HG03045 (cell line): ENCODE data around the gene BLID.

Experiments used
- ATAC-seq: cut with Tn5 transposase; IDR thresholded peaks from one replicate; pipeline ENCODE4 v1.9.1; 2021; ENCODE audit warnings: mild to moderate bottlenecking, moderate library complexity; ENCODE audit not compliant: unreplicated experiment

Gene BLID, protein sequence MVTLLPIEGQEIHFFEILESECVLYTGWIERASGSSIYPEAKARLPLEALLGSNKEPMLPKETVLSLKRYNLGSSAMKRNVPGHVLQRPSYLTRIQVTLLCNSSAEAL

DNA sequence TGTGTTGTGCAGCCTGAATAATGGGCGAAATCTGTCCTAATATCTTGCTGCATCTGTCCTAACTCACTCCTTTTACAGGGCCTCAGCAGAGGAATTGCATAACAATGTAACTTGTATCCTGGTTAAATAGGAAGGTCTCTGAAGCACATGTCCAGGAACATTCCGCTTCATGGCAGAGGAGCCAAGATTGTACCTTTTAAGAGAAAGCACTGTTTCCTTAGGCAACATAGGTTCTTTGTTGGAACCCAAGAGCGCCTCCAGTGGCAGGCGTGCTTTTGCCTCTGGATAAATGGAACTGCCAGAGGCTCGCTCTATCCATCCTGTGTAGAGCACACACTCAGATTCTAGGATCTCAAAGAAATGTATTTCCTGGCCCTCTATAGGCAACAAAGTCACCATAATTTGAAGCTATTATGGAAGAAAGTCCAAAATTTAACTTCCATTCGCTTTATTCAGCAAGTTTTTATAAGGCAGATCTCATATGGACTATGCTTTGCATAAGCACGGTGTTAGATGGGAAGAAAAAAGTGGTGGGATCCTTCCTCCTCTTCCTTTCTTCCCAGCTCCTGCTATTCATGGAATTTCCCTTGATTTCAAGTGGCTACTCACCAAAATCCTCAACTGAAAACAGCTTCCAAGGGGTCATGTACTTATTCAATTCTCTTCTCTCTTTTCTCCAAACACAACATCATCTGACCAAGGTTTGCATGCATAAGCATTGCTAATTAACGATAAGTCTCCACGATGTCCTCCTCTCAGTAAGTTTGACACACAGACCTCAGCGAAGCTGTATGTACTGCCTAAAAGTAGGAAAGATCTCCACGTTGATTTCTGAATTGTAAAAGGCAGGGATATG is at the start of gene BLID:
Gene BLID, minus strand, starts transcription at position 692 of the 856 bp plus-strand sequence. Its CDS starts 293 bp downstream, at position 399.
- ATAC-seq, result no peak

DNA sequence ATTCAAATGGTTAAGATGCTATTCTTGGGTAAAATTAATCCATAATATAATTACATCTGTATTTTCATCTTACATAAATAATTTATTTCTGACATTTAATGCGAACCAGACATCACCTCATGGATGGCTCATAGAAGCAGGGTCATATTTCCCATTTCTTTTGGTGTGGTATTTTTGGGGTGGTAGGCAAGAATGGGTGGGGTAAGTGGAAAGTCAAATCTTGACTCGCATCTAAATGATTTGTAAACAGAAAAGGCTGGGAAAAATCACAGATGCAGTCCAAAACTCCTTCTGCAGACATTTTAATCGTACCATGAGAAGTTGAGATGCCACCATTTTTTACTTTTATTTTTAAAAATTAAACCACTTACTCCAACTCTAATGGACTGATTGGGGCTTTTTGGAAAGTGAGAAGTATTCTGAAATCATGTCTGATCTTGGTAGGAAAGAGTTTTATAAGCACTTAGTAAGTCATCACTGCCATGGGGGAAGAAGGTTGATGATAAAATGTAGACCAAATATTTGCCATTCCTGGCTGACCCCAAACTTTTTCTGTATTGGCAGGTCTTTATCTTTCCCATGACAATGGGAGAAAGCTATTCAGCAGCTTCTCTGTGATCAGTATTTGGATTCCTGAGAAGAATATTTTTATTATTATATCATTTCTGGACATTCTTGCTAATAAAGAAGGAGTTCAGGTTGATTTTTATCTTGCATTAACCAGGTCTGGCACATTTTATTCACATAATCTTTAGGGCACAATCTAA is 47.2 kb upstream of the BLID start:
- no peak for ATAC-seq

DNA sequence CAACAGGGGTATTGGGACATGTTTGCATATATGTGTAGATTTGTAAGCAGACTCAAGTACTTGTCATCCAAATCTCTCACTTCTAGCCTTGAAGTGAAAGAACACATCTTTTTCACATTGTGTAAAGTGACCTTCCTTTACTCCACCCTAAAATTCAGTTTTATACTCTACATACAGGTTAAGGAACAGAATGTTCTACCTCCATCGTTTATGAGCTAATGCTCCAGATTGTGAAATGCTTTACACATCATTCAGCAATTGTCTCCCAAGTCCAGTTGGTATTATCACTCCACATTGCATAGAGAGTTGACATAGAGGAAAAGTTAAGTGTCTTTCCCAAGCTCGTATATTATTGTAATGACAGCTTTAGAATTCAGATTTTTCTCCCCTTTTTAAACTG is 46.1 kb upstream of the BLID start:
- no peak for ATAC-seq

DNA sequence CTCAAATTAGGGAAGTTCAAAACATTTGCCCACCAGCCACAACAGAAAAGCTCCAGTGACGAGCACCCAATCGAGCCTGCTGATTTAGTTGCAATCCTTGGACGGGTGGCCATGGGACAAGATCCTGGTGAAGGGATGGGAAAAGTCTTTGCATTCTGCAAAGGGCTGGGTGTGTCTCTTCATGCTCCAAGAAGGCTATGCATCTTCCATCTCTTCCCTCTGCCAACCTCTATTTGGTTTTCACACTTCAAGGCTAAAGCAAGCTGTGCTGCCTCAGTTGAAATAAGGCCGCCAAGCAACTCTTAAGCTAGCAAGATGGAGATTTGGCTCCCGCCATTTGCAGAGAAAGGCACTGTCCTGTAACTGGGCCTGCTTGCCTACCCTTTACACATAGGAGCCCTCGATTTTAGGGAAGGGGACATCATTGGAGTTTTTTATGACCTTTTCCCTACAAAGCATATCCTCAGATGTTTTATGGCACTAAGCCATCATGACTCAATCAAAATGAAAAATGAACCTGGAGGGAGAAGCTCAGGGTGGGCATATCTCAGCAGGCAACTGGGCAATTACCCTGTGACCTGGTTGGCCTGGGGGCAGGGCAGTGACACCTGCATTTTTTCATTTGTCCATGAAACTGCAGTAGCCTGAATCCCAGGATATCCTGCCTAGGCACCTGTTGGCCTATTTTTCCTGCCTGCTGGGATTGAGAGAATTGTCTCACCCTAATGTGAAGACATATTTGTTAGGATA is 45.0 kb upstream of the BLID start:
- ATAC-seq, result no peak

DNA sequence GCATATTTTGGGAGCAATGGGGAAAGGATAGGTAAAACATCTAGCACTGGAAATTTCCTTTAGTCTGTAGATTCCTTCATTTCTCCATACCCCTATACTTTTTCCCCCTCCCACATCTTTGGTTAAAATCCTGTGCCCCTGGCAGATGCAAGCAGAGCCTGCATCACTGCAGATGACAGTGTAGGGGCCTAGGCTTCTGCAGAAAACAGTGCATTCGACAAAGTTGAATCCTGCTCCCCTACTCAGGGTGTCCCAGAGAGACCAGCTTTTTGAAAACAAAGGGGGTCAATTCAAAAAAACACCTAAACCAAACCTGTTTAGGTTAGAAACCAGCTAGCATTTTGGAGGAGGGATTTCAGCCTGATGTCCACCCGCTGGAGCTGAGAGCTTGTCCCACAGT is 43.8 kb upstream of the BLID start:
- ATAC-seq, result no peak

DNA sequence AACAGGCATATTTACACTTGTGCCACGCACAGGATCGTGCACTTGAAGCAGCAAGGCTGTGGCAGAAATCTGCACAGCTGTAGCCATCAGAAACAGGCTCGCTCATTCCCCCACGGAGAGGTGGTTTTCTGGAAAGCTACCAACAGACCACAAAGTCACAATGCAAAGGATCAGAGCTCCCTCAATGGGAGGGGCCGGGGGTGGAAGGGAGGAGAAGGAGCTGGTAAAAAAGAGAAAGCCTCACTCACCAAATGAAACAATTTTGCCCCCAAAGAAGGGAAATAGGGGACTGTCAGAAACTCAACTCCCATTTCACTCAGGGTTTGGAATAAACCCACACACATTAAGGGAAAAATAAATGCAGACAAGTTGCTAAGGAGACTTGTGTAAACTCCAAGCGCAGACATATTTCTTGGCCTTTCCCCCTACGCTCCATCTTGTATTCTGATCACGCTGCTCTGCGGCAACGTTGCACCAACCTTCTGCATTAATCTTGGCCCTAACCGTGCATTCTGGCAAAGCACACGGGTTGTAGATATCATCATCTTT is 43.2 kb upstream of the BLID start:
- ATAC-seq, result no peak

DNA sequence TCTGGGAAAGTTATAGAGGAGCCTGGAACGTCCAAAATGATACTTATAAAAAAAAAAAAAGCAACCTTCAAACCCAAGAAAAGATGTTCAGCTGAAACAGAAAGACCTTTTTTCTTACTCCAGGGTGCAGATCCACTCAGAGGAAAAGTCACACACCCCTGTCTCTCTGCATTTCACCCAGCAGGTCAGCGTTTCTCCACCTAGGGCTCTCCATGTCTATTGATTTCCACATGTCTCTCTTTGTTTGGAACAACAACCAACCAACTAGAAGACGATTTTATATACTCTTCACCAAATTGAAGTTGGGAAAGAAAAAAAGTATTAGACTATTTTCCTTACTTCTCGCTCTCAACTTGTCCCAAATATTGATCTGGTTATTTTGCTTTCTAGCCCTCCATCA is 42.2 kb upstream of the BLID start:
- no peak for ATAC-seq

DNA sequence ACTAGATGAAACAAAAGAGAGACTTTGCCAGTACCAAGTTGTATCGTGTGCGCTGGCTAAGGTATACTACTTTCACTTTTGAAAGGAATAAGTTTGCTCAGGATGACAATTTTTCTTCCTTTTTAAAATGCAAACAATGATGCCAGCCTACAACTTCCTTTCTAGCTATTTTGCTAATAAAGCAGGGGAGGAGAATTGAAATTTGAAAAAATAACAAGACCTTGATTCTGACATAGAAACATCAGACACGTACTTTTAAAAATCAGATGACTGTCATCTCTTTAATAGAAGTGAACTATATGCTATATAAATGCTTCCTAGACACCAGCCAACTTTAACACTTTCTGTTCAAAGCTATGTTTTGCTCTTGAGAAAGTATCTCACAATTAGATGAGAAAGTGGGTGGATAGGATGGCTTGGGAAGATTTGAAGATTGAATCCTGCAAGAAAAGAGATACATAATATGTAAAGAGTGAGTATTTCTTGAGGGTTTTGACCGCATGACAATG is 41.7 kb upstream of the BLID start:
- no peak for ATAC-seq

DNA sequence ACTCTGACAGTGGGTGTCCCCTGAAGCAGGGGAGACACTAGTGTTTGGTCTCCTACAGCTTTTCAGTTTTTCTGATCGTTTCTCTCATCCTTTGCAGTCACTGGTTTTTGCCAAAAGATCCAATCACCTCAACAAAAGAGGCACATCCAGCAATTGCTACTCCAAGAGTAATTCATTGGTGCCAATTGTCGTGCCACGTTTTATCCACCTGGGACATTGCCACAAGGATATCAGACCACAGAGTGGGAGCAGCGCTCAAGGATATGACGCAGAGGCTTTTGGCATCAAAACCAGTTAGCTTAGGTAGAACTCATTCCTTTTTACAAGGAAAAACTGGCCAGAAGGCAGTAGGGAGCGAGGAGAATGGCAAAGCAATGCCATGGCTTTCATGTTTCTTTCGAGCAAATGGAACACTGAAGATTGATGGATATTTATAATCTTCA is 40.9 kb upstream of the BLID start:
- ATAC-seq, result no peak

DNA sequence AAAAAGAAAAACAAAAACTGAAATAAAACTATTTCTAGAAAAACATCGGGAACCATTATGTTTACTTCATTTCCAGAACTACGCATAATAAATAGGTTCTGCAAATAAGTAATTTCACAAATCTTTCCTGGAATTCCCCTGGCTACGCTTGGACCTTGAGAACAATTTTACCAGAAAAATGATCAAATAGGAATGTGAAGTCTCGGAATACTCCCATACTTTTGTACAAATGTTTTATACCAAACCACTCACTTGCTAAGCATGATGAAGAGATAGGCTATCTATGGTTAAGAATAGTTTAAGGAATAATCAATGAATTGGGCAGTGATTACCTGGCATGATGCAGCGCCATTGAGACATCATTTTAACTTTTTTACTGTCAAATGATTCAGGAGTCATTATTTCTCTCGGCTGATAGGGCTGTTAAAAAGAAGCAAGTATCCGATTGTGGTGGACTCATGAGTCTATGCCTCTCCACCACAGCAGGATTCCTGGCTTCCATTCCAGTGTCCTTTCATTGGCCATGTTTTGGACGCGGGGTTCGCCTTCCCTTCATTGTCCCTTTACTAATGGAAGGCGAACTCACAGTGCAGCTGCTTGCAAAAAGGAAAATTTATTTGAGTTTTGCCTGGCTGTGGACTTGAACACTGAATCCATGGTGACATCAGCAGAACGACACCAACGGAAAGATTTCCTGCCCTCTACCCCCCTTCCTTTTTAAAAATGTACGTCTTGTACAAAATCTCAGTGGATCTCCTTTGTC is 39.9 kb upstream of the BLID start:
- ATAC-seq, result no peak

DNA sequence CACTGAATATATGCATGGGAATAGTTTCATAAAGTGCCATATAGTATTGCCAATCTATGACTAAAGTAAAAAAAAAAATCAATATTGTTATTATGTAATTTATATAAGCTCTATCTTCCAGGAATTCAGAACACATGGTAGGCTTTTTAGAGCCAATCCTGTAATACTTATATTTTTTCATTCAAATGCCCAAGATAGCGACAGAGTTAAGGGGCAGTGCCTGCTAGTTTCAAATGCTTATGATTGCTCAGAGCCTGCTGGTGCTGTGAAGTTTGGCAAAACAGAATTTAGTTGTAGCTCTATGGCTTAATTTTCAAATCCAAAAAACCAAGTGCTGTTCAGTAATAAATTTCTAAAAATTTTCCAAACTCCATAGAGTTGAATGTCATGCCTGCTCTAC is 39.0 kb upstream of the BLID start:
- ATAC-seq, result no peak

DNA sequence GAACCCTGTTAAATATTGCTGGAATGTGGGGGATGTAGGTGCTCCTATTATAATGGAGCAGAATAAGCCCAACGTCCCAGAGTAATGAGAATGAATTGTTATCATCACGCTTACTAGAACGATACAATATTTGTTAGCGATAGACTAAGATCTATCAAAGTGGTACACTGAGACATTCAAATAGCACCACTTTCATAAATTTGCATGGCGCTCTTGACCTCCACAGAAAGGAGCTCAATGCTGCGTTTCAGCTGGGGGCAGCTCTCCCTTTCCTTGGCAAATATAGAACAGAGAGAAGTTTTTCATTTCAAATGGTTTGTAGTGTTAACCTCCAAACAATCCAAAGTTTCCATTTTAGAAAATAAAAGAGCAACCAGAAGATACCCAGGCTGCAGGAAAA is 38.2 kb upstream of the BLID start:
- no peak for ATAC-seq

DNA sequence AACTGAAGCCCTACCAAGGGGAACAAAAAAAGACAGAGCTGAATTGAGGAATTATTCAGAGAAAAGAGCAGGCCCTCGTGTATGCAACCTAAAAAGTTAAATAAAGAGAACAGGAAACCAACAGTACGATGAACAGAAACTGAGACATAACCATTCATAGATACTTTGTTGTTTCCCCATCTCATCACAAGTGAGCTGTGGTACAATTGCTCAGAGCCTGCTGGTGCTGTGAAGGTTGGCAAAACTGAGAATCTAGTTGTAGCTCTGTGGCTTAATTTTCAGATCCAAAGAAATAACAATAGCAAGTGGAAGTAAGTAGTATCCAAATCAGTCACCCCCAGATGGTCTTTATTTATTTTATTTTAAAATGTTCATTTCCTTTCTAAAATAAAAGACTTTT is 37.7 kb upstream of the BLID start:
- ATAC-seq, result no peak

DNA sequence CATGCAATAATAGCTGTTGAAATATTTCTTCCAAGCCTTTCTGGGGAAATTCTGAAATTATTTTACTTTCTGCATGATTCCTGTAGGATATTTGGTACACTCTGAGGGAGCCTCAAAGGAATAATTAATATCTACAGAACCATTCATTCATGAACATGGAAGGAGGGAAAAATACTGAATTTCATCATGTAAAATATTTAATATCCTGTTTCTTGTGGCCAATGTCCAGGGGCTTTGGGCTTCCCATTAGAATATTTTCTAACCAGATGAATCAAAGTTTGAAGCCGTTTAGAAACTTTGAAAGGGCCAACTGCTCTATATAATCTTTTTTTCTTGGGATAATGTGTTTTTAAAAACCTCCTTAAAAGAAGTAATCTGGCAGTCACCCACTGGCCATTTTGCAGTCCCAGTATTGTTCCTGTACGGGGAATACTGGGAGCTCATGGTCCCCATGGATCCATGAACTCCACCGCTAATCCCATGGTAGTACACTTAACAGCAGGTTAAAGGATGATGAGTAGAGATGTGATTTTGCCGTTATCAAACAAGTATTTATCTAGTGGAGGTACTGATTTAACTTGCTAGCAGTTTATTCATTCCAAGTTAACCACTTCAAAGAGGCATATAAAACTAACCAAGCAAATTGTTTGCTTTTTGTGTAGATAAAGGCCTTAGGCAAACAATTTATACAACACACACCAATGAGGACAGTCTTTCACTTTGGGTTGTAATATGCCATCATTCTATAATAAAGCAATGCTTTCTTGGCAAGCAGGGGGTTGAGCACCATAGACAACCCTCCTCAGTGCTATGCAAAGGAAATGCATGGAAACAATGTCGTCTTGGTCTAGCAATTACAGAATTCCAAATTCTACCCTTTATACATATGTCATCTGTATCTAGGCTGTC is 34.5 kb upstream of the BLID start:
- no peak for ATAC-seq

DNA sequence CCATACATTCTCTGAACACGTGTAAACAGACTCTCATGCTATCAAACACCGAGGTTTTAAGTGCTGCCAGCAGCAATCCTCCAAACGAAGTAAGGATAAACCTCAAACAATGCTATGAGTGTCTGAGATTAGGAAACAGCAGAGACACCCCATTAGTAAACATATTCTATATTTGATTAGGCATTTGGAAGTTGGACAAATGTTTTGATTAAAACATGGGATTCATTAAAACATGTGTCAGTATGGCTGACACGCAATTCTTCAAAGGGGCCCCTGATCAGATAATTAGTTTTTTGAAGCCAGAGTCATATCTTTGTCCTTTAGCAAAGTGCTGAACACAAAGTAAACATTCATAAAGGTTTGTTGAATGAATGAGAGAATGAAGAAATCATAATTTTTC is 33.2 kb upstream of the BLID start:
- no peak for ATAC-seq

DNA sequence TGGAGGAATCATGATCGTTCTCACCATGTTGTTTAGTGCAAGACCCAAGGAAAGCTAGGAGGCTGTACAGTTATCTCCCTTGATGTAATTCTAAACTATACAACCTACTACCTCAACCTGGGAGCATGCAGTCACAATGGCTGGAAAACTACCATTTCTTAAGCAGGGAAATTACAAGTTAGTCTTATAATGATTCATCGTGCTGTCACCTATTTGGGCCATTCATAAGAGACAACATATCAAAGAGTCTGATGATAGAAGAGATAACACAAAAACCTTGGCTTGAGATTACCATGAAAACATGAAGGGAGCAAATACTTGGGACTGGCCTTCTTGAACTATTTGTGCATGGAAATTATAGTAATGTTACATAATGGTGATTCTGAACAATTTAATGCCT is 30.5 kb upstream of the BLID start:
- no peak for ATAC-seq

DNA sequence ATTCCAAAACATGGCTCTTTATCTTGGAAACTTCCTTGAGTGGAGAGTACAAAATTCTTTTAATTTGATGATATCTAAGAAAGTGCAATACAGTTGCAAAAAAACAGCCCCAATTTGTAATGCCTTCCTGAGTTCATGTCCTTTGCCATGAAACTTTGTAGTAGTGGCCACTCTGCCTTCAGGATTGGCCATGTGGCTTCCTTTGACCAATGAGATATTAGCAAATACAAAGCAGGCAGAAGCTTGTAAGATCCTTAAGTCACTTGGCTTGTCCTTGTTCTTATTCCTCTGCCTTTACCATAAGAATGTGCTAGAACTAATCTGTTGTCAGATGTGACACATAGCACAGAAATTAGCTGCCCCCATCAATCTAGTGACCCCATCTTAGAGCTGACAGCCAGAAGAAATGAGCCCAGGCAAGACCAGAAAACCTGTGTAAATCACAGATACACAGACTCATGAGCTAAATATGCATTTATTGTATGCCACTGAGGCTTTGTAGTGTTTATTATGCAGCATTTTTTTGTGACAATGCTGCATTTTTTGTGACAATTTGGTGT is 29.8 kb upstream of the BLID start:
- ATAC-seq, result no peak

DNA sequence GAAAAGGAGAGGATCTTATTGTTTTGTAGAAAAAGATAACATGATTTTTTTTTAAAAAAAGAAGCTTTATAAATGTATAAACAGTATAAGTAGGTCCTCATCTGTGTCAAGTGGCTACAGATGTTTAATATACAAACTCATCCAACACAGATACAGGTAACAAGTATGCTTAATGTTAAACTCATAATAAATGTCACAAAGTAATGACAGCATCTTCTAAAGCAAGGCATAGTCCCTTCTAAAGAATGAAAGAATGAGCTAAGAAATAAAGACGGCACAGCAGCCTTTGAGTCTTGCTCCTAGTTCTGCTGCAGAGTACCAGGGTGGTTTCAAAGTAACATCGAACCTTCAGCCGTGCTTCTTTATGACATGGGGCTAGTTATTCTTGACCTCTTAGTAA is 28.7 kb upstream of the BLID start:
- ATAC-seq, result no peak

DNA sequence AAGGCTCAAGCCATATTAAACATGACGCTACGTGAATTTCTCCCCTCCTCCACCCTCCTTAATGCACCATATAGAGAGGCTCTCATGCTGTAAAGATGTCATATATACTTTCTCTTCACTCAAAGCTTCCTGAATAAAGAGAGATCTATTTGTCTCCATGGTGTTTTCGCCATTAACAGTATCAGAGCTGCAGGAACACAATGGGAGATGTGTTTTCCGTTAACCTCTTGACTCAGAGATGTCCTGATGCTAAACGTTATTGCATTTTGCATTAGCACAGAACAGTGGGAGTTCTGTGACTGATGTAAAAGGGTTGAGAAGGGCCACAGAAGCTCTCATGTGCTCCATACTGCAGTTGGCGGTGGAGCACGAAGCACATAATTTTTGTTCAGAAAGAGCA is 25.7 kb upstream of the BLID start:
- no peak for ATAC-seq
